ENCODE measurements around the gene RBBP6. TPM values are rescaled to one million over a fixed set of nuclear protein-coding genes. Genes with fewer than 3 reads are reported as not detected.

Gene RBBP6
- total RNA-seq, 2 donors from 2014 or later, result 83.2 to 92.7 TPM

GRCh38 chr16:24514096-24514495, 25.3 kb upstream of the RBBP6 start:
- H3K4me1 ChIP-seq (replicated peaks), result no peaks in the 10 kb centered on the region
- 94% methylated on average over 2 of the region's 2 CpGs for WGBS
- intact Hi-C loops (cut with DNase I), result no loop called here
- no peaks in the 10 kb centered on the region for H3K9me3 ChIP-seq
- DNase-seq (ENCODE audit: low spot score), result no peak
- no peaks in the 10 kb centered on the region for H3K36me3 ChIP-seq
- H3K27me3 ChIP-seq (replicated peaks; ENCODE audit: insufficient read depth), result no peaks in the 10 kb centered on the region
- H3K27ac ChIP-seq, result no peak overlapping the region
- no peak overlapping the region for H3K4me3 ChIP-seq
- TF ChIP-seq POLR2AphosphoS5 (IDR thresholded peaks at IDR 0.05), result no peak
- no peak for TF ChIP-seq CTCF (IDR thresholded peaks at IDR 0.05)
- TF ChIP-seq POLR2A (IDR thresholded peaks at IDR 0.05), result no peak

GRCh38 chr16:24515186-24515585, 24.2 kb upstream of the RBBP6 start:
- H3K4me1 ChIP-seq (replicated peaks), result no peaks in the 10 kb centered on the region
- no peaks in the 10 kb centered on the region for H3K27me3 ChIP-seq (replicated peaks; ENCODE audit: insufficient read depth)
- H3K4me3 ChIP-seq, result no peak overlapping the region
- H3K36me3 ChIP-seq, result no peaks in the 10 kb centered on the region
- no peaks in the 10 kb centered on the region for H3K9me3 ChIP-seq
- 63% methylated on average over 5 of the region's 5 CpGs for WGBS
- H3K27ac ChIP-seq, result no peak overlapping the region
- no peak for TF ChIP-seq POLR2A (IDR thresholded peaks at IDR 0.05)
- no peak for TF ChIP-seq POLR2AphosphoS5 (IDR thresholded peaks at IDR 0.05)
- TF ChIP-seq CTCF (IDR thresholded peaks at IDR 0.05), result no peak
- intact Hi-C loops (cut with DNase I), result no loop called here
- no peak for DNase-seq (ENCODE audit: low spot score)

GRCh38 chr16:24516900-24517669, 22.3 kb upstream of the RBBP6 start:
- H3K9me3 ChIP-seq, result no peaks in the 10 kb centered on the region
- H3K27ac ChIP-seq, result no peak overlapping the region
- DNase-seq (ENCODE audit: low spot score), result peak; percentile 81
- no peaks in the 10 kb centered on the region for H3K36me3 ChIP-seq
- intact Hi-C loops (cut with DNase I), result no loop called here
- WGBS, result 34% methylated on average over 20 of the region's 20 CpGs
- no peaks in the 10 kb centered on the region for H3K27me3 ChIP-seq (replicated peaks; ENCODE audit: insufficient read depth)
- TF ChIP-seq POLR2AphosphoS5 (IDR thresholded peaks at IDR 0.05), result peak; percentile 58
- peak; percentile 52 to 91 (median 80) for TF ChIP-seq CTCF (IDR thresholded peaks at IDR 0.05)
- no peak for TF ChIP-seq POLR2A (IDR thresholded peaks at IDR 0.05)
- no peak overlapping the region for H3K4me3 ChIP-seq
- H3K4me1 ChIP-seq (replicated peaks), result no peaks in the 10 kb centered on the region

- Histone ChIP-seq H3K36me3 (no peaks in the 10 kb centered on the region), H3K4me3 (no peak overlapping the region), H3K9me3 (no peaks in the 10 kb centered on the region), H3K4me1 (replicated peaks) (no peaks in the 10 kb centered on the region), H3K27me3 (replicated peaks; ENCODE audit: insufficient read depth) (no peaks in the 10 kb centered on the region), H3K27ac (no peak overlapping the region)
- intact Hi-C loops (cut with DNase I), result no loop called here
- DNase-seq (ENCODE audit: low spot score), result no peak
- TF ChIP-seq POLR2A (IDR thresholded peaks at IDR 0.05), result no peak
- TF ChIP-seq CTCF (IDR thresholded peaks at IDR 0.05), result no peak
- TF ChIP-seq POLR2AphosphoS5 (IDR thresholded peaks at IDR 0.05), result no peak
Measured at GRCh38 chr16:24518498-24518897, 20.9 kb upstream of the RBBP6 start.

GRCh38 chr16:24520983-24521382, 18.4 kb upstream of the RBBP6 start:
- DNase-seq (ENCODE audit: low spot score), result no peak
- no peaks in the 10 kb centered on the region for H3K36me3 ChIP-seq
- 82% methylated on average over 3 of the region's 3 CpGs for WGBS
- H3K27me3 ChIP-seq (replicated peaks; ENCODE audit: insufficient read depth), result no peaks in the 10 kb centered on the region
- H3K27ac ChIP-seq, result no peak overlapping the region
- H3K9me3 ChIP-seq, result no peaks in the 10 kb centered on the region
- H3K4me1 ChIP-seq (replicated peaks), result no peaks in the 10 kb centered on the region
- no peak overlapping the region for H3K4me3 ChIP-seq
- intact Hi-C loops (cut with DNase I), result no loop called here
- TF ChIP-seq CTCF (IDR thresholded peaks at IDR 0.05), result no peak

All from prostate gland (tissue), 2 donors.